T-helper 1 cell treated with Interleukin-12 subunit alpha and Interleukin-12 subunit beta and Interleukin-4 antibody, amounts not matched to agents 30 μg/mL and 1 μg/mL, for 36 hours (primary cell): Measurements from ENCODE around the gene MLC1.

ENCODE experiments used
- H3K27ac Mint-ChIP-seq: one replicate; pipeline ENCODE4 v1.8.0; 2021; ENCODE audit warnings: mild to moderate bottlenecking, mixed read lengths
- H3K27me3 Mint-ChIP-seq: one replicate; pipeline ENCODE4 v1.8.0; 2021; ENCODE audit warnings: low read depth, mixed read lengths
- H3K36me3 Mint-ChIP-seq: one replicate; pipeline ENCODE4 v1.8.0; 2021; ENCODE audit warnings: low read depth, mixed read lengths
- H3K4me1 Mint-ChIP-seq: one replicate; pipeline ENCODE4 v1.8.0; 2021; ENCODE audit warnings: low read depth, mixed read lengths
- H3K4me3 Mint-ChIP-seq: one replicate; pipeline ENCODE4 v1.8.0; 2021; ENCODE audit warnings: mild to moderate bottlenecking, moderate library complexity, mixed read lengths
- H3K9me3 Mint-ChIP-seq: one replicate; pipeline ENCODE4 v1.8.0; 2021; ENCODE audit warnings: mixed read lengths

MLC1 gene

DNA sequence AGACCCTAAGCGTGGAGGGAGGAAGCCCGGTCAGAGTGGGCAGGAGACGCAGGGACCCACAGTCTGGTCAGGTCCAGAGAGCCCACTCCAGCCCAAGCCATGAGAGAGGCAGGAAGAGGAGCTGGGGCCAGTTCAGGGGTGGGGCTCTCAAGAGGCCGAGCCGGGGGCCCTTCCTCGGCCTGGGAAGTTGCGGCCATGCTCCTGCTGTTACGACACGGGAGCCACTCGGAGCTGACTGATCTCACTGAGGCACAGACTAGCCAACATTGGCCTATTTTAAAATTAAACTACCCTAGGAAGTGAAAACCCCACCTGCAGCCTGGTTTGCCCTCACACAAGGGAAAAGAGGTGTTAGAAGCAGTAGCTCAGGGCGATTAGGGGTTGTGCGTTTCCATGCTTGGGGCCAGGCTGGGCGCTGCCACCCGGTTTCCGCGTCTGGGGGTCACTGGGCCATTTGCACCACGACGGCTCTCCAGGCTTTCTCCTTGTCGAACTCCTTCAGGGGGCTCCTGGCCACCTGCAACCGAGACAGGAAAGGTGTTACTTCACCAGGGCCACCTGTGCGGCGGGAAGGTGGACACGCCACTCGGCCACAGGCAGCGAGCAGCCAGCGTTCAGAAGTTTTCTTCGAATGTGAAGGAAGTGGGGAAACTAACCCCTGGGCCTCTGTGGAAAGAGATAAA, 23.9 kb downstream of the MLC1 start:
- no peak overlapping the region for H3K27ac Mint-ChIP-seq
- H3K36me3 Mint-ChIP-seq, result no peaks in the 10 kb centered on the region
- H3K27me3 Mint-ChIP-seq, result peaks cover 25% of the 10 kb centered on the region
- H3K9me3 Mint-ChIP-seq, result no peaks in the 10 kb centered on the region
- H3K4me1 Mint-ChIP-seq, result no peaks in the 10 kb centered on the region
- no peak overlapping the region for H3K4me3 Mint-ChIP-seq

DNA sequence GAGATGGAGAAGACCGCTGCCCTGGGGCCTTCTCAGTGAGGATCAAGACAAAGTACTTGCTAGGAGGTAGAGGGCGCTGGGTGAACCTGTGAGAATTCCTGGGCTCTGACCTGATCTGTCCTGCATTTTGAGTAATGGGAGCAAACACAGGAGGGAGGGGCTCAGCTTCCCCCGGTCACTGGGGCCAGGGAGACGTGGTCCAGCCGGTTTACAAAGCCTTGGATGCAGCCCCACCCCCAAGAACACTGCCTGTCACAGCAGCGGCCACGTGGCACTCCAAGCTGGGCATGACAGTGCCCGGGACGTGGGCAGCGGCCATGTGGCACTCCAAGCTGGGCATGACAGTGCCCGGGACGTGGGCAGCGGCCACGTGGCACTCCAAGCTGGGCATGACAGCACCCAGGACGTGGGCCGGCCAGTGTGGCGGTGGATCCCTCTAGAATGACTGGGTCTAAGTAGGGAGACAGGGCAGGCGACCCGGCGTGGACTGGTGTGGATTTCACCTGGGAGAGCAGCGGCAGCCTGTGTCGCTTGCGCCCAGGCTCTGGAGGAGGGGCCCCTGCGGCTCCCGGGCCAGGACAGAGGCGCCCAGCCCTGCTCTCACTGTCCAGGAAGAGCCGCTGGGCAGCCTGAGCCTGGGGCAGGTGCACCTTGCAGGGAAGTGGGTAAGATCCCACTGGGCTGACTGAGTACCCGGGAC, 24.6 kb downstream of the MLC1 start:
- no peak overlapping the region for H3K27ac Mint-ChIP-seq
- H3K27me3 Mint-ChIP-seq, result peaks cover 31% of the 10 kb centered on the region
- H3K4me1 Mint-ChIP-seq, result no peaks in the 10 kb centered on the region
- H3K4me3 Mint-ChIP-seq, result no peak overlapping the region
- H3K36me3 Mint-ChIP-seq, result no peaks in the 10 kb centered on the region
- H3K9me3 Mint-ChIP-seq, result no peaks in the 10 kb centered on the region

DNA sequence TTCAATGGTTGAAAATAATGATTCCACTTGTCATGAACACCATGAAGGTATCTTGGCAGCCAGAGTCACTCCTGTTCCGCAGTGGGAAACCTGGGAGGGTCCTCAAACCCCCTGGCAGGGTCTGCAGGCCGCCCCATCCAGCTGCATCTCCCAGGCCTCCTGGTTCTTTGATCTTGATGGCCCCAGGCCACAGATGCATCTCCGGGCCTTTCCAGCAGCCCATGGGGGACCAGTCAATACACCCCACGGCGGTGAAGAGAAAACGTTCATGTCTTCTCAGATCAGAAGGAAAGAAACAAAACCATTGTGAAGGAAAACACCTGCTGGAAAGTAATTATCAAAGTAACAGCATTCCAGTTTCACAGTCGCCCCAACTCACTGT, 25.4 kb downstream of the MLC1 start:
- H3K27me3 Mint-ChIP-seq, result peaks cover 36% of the 10 kb centered on the region
- no peaks in the 10 kb centered on the region for H3K4me1 Mint-ChIP-seq
- no peaks in the 10 kb centered on the region for H3K9me3 Mint-ChIP-seq
- H3K4me3 Mint-ChIP-seq, result no peak overlapping the region
- H3K27ac Mint-ChIP-seq, result no peak overlapping the region
- no peaks in the 10 kb centered on the region for H3K36me3 Mint-ChIP-seq

DNA sequence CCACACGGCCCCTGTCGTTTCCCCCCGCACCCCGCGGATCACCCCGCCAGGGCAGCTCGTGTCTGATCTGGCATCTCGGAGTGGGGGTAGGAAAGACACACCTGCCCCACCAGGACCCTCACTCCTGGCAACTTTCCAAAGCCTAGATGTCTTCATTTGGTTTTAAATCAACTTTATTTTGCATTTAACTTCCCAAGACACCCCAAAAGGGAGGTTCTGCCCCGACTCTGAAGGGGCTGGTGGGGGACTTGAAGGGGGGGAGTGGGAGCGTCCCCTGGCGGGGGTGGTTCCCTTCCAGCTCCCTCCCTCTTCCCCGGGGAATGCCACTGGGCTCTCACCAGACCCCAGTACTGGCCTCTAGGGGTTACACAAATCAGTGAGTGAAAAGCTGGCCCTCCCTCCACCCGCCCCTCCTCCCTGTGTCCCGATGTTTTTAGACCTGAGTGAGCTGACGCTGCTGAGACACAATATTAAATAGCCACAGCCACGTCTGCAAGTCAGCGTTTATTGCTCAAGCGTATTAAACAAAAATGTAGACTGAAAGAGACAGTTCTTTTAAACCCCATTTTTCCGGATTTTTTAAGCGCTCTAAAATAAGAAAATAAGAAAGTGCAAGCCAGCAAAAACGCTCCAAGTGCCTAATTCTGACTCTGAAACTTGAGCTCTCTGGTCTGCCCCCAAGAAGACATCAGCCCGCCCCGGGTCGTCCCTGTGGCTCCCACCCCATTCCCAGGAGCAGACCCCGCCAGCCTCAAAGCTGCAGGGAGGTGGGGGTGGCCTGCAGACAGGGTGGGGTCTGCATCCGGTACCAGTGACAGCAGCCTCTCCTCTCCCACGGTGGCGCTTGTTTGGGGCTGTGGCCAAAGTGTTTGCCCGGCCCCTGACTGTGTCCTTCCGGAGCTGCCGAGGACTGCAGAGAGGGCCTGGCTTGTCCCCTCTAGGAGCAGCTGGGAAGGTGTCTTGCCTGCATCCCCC, 26.0 kb downstream of the MLC1 start:
- no peaks in the 10 kb centered on the region for H3K9me3 Mint-ChIP-seq
- H3K4me3 Mint-ChIP-seq, result no peak overlapping the region
- H3K4me1 Mint-ChIP-seq, result no peaks in the 10 kb centered on the region
- no peaks in the 10 kb centered on the region for H3K36me3 Mint-ChIP-seq
- peaks cover 36% of the 10 kb centered on the region for H3K27me3 Mint-ChIP-seq
- no peak overlapping the region for H3K27ac Mint-ChIP-seq

DNA sequence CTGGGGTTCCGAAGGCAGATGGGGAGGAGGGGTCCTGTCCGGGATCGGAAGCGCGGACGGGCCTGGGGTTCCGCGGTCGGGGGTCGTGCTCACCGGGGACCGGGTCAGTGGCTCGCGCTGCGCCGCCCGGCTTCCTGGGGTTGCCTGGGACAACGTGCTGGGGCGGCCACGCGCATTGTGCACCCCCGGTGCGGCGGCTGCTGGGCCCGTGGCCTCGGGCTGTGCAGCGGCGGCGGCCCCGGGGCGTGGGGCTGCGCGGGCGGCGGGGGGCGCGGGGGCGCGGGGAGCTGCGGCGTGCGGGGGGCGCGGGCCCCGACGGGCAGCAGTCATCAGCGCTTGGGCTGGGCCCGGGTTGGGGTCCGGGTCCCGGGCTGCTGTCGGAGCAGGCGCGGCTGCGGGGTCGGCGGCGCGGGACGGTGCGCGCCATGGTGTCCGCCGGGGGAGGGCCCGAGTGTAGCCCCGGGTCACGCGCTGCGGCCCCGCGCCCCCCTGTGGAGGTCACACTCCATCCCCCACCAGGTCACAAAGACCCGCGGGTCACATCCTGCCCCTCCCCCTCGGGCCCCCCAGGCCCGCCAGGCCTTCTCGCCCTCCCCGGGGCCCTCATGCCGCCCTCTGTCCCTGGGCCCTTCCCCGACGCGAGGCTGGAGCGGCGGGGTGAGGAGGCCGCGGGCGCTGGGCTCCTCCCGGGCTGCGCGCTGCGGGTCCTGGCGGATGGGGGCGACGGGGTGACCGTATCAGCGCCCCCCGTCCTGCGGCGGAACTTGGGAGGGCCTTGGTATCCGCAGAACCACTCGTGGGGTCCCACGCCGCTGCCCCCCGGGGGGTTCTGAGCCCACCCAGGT, 26.9 kb downstream of the MLC1 start, which contains the start of gene TTLL8:
TTLL8 (minus strand) TSS at position 238 of the 845 bp plus-strand sequence.
- Mint-ChIP-seq H3K36me3 (no peaks in the 10 kb centered on the region), H3K4me3 (no peak within 1 kb of the TSS), H3K27me3 (peaks cover 36% of the 10 kb centered on the region), H3K9me3 (peaks cover 8% of the 10 kb centered on the region), H3K27ac (no peak within 1 kb of the TSS), H3K4me1 (no peaks in the 10 kb centered on the region)

DNA sequence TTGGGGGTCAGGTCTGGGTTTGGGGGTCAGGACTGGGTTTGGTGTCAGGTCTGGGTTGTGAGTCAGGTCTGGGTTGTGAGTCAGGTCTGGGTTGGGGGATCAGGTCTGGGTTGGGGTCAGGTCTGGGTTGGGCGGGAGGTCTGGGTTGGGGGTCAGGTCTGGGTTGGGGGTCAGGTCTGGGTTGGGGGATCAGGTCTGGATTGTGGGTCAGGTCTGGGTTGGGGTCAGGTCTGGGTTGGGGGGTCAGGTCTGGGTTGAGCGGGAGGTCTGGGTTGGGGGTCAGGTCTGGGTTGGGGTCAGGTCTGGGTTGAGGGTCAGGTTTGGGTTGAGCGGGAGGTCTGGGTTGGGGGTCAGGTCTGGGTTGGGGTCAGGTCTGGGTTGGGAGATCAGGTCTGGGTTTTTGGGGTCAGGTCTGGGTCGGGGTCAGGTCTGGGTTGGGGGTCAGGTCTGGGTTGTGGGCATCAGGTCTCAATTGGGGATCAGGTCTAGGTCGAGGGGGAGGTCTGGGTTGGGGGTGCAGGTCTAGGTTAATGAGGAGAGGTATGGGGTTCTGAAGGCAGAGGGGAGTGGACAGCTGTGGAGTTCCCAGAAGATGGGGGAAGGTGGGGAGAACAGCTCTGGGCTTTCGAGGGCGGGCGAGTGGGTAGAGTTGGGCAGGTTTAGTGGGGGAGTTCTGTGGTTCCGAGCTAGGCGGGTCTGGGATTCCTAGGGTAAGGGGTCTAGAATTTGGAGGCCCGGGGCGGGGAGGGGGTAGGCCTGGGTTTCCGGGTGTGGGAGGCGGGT, 27.8 kb downstream of the MLC1 start:
- peaks cover 13% of the 10 kb centered on the region for H3K9me3 Mint-ChIP-seq
- H3K4me1 Mint-ChIP-seq, result no peaks in the 10 kb centered on the region

DNA sequence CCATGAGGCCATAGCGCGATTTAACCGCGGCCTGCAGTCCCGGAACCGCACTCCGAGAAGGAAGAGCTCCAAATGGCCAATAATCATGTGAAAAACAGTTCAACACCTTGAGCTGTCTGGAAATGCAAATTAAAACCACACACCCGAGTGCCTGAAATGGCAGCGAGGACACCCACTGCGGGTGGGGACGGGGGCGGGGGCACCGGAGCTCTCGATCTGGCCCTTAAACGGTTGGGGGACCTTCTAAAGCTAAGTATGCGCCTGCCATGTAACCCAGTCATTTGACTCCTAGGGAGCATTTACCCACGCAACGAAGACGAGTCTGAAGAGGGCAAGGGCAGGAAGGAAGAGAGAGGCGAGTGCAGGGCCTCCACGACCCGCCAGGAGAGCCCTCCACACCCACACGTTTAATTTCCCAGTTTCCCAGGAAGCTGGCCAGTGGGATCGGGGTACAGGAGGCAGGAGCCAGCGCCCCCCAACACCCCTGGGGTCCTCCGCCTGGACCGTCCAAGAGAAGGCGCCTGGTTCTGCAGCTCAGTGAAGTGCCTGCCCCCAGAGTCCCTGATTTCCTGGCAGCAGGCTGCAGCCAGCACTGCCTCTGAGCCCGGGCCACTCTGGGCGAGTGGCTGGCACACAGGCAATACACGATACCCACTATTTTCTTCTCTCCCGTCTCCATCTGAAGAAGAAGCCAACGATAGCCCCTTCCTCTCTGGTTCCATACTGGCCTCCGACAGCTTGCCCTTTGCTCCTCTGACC, 28.8 kb downstream of the MLC1 start:
- Mint-ChIP-seq H3K9me3 (peaks cover 18% of the 10 kb centered on the region), H3K27ac (no peak overlapping the region), H3K4me1 (no peaks in the 10 kb centered on the region), H3K4me3 (no peak overlapping the region), H3K36me3 (no peaks in the 10 kb centered on the region), H3K27me3 (peaks cover 40% of the 10 kb centered on the region)

More for the DNA sequence above, 27.8 kb downstream of the MLC1 start:
- Mint-ChIP-seq H3K27me3 (peaks cover 36% of the 10 kb centered on the region), H3K27ac (no peak overlapping the region), H3K36me3 (no peaks in the 10 kb centered on the region), H3K4me3 (no peak overlapping the region)

DNA sequence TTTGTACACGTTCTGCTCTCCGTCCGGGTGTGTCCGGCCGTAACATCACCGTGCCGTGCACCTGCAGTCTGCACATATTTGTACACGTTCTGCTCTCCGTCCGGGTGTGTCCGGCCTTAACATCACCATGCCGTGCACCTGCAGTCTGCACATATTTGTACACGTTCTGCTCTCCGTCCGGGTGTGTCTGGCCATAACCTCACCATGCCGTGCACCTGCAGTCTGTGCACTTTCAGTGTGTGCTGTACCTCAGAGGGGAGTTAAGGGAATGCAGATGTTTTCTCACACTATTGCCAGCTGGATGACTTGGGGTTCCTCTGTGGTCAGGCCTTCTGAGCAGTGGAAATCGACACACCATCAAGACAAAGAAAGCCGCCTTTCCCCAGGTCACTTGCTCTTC, 31.4 kb downstream of the MLC1 start:
- Mint-ChIP-seq H3K27ac (no peak overlapping the region), H3K9me3 (peaks cover 18% of the 10 kb centered on the region), H3K27me3 (peaks cover 32% of the 10 kb centered on the region), H3K4me1 (no peaks in the 10 kb centered on the region), H3K36me3 (no peaks in the 10 kb centered on the region), H3K4me3 (no peak overlapping the region)

DNA sequence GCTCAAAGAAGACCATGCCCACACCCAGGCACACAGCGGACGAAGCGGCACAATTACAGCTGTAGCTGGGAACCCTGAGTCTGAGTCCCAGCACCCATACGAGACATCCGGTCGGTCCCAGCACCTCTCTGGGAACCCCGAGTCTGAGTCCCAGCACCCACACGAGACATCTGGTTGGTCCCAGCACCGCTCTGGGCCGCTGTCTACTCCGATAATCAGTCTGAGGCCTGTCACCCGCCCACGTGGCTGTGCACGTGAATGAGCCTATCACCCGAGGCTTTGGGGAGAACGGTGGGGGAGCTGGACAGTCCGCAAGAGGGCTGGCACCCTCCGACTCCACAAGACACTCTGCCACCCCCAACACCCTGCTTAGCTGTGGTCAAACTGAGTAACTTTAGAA, 33.3 kb downstream of the MLC1 start:
- Mint-ChIP-seq H3K27ac (no peak overlapping the region), H3K27me3 (peaks cover 25% of the 10 kb centered on the region), H3K4me1 (no peaks in the 10 kb centered on the region), H3K9me3 (peaks cover 18% of the 10 kb centered on the region), H3K36me3 (no peaks in the 10 kb centered on the region), H3K4me3 (no peak overlapping the region)

DNA sequence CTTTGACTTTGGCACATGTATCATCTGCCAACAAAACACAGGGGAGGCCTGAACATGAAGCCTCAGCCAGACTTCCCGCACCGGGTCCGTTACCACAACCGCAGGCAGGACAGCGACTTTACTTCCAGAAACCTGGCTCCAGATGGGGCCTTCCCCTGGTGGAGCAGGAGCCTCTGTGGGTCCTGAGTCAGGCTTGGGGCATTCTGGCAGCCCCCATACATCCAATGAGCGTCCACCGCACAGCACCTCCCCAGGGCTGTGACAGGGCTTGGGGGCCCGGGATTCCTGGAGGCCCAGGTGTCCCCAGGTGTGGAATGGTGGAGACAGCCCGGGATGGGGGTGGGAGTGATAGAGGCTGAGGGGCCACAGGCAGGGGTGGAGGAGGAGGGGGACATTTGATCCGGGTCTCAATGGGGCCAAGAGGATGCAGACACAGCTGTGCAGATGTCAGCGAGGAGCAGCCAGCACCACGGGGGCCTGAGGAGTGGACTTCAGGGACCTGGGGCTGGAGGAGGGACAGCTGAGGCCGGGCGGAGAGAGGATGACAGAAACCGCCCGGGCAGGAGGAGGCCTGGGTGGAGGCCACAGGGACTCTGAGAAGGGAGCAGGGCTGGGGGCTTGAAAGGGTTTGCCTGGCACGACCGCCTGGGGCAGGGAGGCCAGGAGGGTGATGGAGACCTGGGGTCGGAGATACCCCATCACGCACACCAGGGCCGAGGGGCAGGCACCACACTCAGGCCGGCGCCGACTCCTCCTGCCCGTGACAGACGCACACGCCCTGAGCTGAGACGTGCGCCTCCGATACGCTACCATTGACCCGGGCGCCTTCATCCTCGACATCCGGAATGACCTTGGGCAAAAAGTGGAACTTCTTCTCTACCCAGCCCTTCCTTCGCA, 35.7 kb downstream of the MLC1 start:
- Mint-ChIP-seq H3K27me3 (peaks cover 11% of the 10 kb centered on the region), H3K4me3 (no peak overlapping the region), H3K36me3 (no peaks in the 10 kb centered on the region), H3K27ac (no peak overlapping the region), H3K4me1 (no peaks in the 10 kb centered on the region), H3K9me3 (peaks cover 18% of the 10 kb centered on the region)

DNA sequence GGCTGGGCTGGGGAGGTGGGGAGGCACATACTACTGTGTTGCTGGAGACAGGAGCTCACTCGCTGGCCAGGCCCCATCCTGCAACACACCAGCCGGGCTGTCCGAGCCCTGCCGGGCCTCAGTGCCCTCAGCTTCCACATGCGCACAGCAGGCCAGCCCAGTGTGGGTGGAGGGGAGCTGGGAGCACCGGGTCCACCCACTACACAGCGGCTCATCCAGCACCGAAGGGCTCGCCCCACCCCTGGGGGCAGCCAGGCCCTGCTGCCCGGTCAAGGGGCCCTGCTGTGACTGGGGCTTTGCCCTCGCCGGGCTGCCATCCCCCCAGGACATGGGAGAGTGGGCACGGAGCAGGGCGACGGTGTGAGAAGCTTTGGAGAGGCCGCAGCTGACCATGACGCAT, 36.4 kb downstream of the MLC1 start:
- no peaks in the 10 kb centered on the region for H3K36me3 Mint-ChIP-seq
- H3K27me3 Mint-ChIP-seq, result peaks cover 16% of the 10 kb centered on the region
- H3K4me3 Mint-ChIP-seq, result no peak overlapping the region
- peaks cover 15% of the 10 kb centered on the region for H3K9me3 Mint-ChIP-seq
- no peaks in the 10 kb centered on the region for H3K4me1 Mint-ChIP-seq
- no peak overlapping the region for H3K27ac Mint-ChIP-seq

DNA sequence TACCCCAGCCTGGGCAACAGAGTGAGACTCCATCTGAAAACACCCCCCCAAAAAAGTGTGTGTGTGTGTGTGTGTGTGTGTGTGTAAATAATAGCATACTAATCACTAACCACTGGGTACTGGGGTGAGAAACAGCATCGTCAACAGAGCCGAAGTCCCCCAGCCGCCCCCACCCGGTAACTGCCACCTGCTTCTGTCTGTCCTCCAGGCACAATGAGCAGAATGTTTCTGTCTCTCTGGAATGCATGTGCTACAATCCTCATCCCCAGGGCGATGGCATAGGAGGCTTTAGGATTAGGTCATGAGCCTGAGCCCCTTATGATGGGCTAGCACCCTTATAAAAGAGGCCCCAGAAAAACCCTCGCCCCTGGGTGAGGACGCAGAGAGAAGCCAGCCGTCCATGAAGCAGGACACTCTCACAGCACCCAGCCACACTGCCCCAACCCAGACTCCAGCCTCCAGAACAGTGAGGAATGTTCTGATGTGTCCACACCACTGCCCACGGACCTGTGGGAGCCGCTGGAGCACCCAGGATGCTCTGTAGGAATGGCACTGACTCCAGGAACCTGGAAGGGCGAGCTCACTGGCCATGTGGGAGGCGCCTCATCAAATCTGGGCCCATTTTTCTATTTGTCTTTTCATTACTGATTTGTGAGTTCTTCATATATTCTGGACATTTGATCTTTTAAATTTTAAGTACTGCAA, 37.0 kb downstream of the MLC1 start:
- no peak overlapping the region for H3K4me3 Mint-ChIP-seq
- H3K9me3 Mint-ChIP-seq, result peaks cover 9% of the 10 kb centered on the region
- H3K27ac Mint-ChIP-seq, result no peak overlapping the region
- no peaks in the 10 kb centered on the region for H3K4me1 Mint-ChIP-seq
- no peaks in the 10 kb centered on the region for H3K36me3 Mint-ChIP-seq
- H3K27me3 Mint-ChIP-seq, result peaks cover 22% of the 10 kb centered on the region
